K562 (cell line): ENCODE data around the gene ALAS2. TPM values are rescaled to one million over a fixed set of nuclear protein-coding genes. Genes with fewer than 3 reads are reported as not detected.

ENCODE experiments used
- DEAF1 ChIP-seq: fragments of 450-650 bp; formaldehyde crosslinking; IDR thresholded peaks from 2 replicates; pipeline ENCODE4 v1.4.0; 2020; ENCODE audit warnings: mild to moderate bottlenecking, moderate library complexity
- E2F8 ChIP-seq: fragments of 450-650 bp; IDR thresholded peaks from 2 replicates; pipeline ENCODE4 v1.7.1; 2018; ENCODE audit warnings: mild to moderate bottlenecking, low read depth; ENCODE audit not compliant: partially characterized antibody
- MAFF ChIP-seq: IDR thresholded peaks from 2 replicates; pipeline ENCODE4 v1.6.1; 2012; ENCODE audit warnings: low read length, improper control_type of control experiment
- SIRT6 ChIP-seq: IDR thresholded peaks from one replicate; pipeline ENCODE4 v1.6.1; 2012; ENCODE audit warnings: low read depth, mild to moderate bottlenecking, control low read depth, inconsistent platforms, low read length, moderate library complexity
- ZNF146 ChIP-seq: IDR thresholded peaks from one replicate; pipeline ENCODE4 v1.6.1; 2018; ENCODE audit warnings: missing compliant biosample characterization; ENCODE audit not compliant: unreplicated experiment
- polyA plus RNA-seq, 8 experiments: library from polyadenylated mRNA; depleted of rRNA in 4 of 8; stranded (reverse) in 5 of 8; unstranded in 3 of 8; fragments of >200 nt; fragmentation: Nextera tagmentation in 2 of 8; fragmentation: Illumina TruSeq in 1 of 8; extraction: Ambion mirVana in 2 of 8; extraction: Trizol in 1 of 8; gene quantifications; 2 replicates each; pipeline versions ENCODE4 v1.2.1 to v1.2.3, GENCODE V29; 2011 to 2014; ENCODE audit warnings: inconsistent platforms in 1 of 8, missing spikeins in 1 of 8
- total RNA-seq, 7 experiments: library from RNA; depleted of rRNA in 6 of 7; stranded (reverse); fragments of >200 nt in 6 of 7; fragmentation: Illumina TruSeq in 2 of 7; extraction: Trizol in 2 of 7; gene quantifications; 2 replicates each; pipeline versions ENCODE4 v1.2.1 to v1.2.3, GENCODE V29; 2011 to 2021; ENCODE audit warnings: low replicate concordance in 1 of 7
- TF ChIP-seq, protein P1 (sequence below): fragments of 450-650 bp; IDR thresholded peaks from 2 replicates; pipeline ENCODE4 v1.6.1; 2016; ENCODE audit warnings: mild to moderate bottlenecking, moderate library complexity
- TF ChIP-seq, protein P2 (sequence below), 2 experiments: fragments of 200-800 bp in 1 of 2; sonication (Bioruptor generic) in 1 of 2; sonication (generic) in 1 of 2; formaldehyde crosslinking in 1 of 2; IDR thresholded peaks in 1 of 2; conservative IDR thresholded peaks in 1 of 2; 2 replicates each; pipeline versions ENCODE4 v1.5.0 to v1.6.1; 2016 to 2020; ENCODE audit warnings: missing compliant biosample characterization in 1 of 2, missing genetic modification characterization in 1 of 2, missing genetic modification reagents in 1 of 2

The ALAS2 gene
- total and polyA plus RNA-seq, 9 of the 15 experiments (the other 6 are each of a cell fraction or from before 2014, with no cell fraction given): 14.6 to 101 (median 33.4) TPM

DNA sequence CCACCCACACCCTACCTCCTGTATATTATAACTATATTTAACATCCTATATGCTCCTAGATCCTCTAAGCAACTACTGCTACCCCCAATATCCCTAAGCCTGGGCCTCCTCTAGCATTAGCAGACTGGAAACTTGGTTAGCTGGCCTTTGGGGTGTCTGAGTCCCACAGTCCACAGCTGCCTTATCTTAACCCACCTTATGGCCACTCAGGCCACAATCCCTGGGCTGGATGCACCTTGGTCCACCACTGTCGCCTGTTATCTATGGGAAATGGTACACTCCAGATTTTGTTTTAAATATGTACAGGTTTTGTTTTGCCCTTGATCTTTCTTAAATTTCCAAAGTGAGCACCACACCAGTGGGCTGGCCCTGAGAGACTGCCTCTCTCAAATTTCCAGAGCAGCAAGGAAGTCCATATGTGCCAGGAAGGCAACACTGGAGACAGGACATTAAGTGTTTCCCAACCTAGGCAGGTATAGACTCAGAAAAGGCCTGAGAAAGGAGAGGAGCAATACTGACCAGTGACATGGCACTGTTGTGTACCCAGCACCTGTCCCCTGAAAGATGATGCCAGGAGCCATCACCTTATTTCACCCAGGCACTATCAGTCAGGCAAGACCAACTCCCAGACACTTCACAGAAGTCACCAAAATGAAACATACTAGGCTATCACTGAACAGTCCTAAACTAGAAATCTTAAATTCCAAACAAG lies 37.7 kb downstream of the ALAS2 start (continued):
- no peak for TF ChIP-seq SIRT6
- TF ChIP-seq MAFF: no peak
- TF ChIP-seq, protein P1, sequence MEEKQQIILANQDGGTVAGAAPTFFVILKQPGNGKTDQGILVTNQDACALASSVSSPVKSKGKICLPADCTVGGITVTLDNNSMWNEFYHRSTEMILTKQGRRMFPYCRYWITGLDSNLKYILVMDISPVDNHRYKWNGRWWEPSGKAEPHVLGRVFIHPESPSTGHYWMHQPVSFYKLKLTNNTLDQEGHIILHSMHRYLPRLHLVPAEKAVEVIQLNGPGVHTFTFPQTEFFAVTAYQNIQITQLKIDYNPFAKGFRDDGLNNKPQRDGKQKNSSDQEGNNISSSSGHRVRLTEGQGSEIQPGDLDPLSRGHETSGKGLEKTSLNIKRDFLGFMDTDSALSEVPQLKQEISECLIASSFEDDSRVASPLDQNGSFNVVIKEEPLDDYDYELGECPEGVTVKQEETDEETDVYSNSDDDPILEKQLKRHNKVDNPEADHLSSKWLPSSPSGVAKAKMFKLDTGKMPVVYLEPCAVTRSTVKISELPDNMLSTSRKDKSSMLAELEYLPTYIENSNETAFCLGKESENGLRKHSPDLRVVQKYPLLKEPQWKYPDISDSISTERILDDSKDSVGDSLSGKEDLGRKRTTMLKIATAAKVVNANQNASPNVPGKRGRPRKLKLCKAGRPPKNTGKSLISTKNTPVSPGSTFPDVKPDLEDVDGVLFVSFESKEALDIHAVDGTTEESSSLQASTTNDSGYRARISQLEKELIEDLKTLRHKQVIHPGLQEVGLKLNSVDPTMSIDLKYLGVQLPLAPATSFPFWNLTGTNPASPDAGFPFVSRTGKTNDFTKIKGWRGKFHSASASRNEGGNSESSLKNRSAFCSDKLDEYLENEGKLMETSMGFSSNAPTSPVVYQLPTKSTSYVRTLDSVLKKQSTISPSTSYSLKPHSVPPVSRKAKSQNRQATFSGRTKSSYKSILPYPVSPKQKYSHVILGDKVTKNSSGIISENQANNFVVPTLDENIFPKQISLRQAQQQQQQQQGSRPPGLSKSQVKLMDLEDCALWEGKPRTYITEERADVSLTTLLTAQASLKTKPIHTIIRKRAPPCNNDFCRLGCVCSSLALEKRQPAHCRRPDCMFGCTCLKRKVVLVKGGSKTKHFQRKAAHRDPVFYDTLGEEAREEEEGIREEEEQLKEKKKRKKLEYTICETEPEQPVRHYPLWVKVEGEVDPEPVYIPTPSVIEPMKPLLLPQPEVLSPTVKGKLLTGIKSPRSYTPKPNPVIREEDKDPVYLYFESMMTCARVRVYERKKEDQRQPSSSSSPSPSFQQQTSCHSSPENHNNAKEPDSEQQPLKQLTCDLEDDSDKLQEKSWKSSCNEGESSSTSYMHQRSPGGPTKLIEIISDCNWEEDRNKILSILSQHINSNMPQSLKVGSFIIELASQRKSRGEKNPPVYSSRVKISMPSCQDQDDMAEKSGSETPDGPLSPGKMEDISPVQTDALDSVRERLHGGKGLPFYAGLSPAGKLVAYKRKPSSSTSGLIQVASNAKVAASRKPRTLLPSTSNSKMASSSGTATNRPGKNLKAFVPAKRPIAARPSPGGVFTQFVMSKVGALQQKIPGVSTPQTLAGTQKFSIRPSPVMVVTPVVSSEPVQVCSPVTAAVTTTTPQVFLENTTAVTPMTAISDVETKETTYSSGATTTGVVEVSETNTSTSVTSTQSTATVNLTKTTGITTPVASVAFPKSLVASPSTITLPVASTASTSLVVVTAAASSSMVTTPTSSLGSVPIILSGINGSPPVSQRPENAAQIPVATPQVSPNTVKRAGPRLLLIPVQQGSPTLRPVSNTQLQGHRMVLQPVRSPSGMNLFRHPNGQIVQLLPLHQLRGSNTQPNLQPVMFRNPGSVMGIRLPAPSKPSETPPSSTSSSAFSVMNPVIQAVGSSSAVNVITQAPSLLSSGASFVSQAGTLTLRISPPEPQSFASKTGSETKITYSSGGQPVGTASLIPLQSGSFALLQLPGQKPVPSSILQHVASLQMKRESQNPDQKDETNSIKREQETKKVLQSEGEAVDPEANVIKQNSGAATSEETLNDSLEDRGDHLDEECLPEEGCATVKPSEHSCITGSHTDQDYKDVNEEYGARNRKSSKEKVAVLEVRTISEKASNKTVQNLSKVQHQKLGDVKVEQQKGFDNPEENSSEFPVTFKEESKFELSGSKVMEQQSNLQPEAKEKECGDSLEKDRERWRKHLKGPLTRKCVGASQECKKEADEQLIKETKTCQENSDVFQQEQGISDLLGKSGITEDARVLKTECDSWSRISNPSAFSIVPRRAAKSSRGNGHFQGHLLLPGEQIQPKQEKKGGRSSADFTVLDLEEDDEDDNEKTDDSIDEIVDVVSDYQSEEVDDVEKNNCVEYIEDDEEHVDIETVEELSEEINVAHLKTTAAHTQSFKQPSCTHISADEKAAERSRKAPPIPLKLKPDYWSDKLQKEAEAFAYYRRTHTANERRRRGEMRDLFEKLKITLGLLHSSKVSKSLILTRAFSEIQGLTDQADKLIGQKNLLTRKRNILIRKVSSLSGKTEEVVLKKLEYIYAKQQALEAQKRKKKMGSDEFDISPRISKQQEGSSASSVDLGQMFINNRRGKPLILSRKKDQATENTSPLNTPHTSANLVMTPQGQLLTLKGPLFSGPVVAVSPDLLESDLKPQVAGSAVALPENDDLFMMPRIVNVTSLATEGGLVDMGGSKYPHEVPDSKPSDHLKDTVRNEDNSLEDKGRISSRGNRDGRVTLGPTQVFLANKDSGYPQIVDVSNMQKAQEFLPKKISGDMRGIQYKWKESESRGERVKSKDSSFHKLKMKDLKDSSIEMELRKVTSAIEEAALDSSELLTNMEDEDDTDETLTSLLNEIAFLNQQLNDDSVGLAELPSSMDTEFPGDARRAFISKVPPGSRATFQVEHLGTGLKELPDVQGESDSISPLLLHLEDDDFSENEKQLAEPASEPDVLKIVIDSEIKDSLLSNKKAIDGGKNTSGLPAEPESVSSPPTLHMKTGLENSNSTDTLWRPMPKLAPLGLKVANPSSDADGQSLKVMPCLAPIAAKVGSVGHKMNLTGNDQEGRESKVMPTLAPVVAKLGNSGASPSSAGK: no peak
- TF ChIP-seq DEAF1 (CRISPR knock-in tag): no peak
- no peak for TF ChIP-seq ZNF146 (CRISPR knock-in tag)
- no peak for TF ChIP-seq E2F8
- TF ChIP-seq, protein P2, sequence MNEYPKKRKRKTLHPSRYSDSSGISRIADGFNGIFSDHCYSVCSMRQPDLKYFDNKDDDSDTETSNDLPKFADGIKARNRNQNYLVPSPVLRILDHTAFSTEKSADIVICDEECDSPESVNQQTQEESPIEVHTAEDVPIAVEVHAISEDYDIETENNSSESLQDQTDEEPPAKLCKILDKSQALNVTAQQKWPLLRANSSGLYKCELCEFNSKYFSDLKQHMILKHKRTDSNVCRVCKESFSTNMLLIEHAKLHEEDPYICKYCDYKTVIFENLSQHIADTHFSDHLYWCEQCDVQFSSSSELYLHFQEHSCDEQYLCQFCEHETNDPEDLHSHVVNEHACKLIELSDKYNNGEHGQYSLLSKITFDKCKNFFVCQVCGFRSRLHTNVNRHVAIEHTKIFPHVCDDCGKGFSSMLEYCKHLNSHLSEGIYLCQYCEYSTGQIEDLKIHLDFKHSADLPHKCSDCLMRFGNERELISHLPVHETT (CRISPR knock-in tag; conservative IDR thresholded peaks at IDR 0.05 in 1 of 2, IDR thresholded peaks at IDR 0.05 in 1 of 2): no peak
